SK-N-SH (cell line): ENCODE data around the gene DHRS1. TPM values are rescaled to one million over a fixed set of nuclear protein-coding genes. Genes with fewer than 3 reads are reported as not detected.

Experiments used
- CTCF ChIA-PET: fragments of 300-600, 350-600 bp; formaldehyde crosslinking; extraction: SDS; loops from one replicate; lab custom pipeline; 2021; lab: Yijun Ruan, JAX
- POLR2A ChIA-PET: fragments of 350-600 bp; sonication (Branson Sonifier 250); formaldehyde crosslinking; extraction: SDS; loops from one replicate; lab custom pipeline; 2020; ENCODE audit warnings: antibody characterized with exemption, inconsistent platforms; lab: Yijun Ruan, JAX
- DNase-seq: peaks from one replicate; pipeline ENCODE4 v3.0.0; 2012
- H2AFZ ChIP-seq: fragments of 200-600 bp; sonication (generic); 2 replicates; pipeline ENCODE4 v1.8.1; 2016; ENCODE audit warnings: antibody characterized with exemption, mild to moderate bottlenecking, low read depth
- H3F3A ChIP-seq: fragments of 200-600 bp; sonication (generic); replicated peaks from 2 replicates; pipeline ENCODE3; 2016; ENCODE audit warnings: antibody characterized with exemption, mild to moderate bottlenecking; ENCODE audit not compliant: insufficient read depth
- H3K27ac ChIP-seq, 2 experiments: fragments of 200-500 bp in 1 of 2; fragments of 200-600 bp in 1 of 2; sonication (Bioruptor generic) in 1 of 2; sonication (generic), shearing (Covaris generic) in 1 of 2; 2 replicates each; pipeline versions ENCODE4 v1.5.1 to v1.6.1; 2014 to 2016; ENCODE audit warnings: low read depth in 2 of 2, inconsistent platforms in 1 of 2, low read length in 1 of 2, mild to moderate bottlenecking in 1 of 2, mixed read lengths in 1 of 2
- H3K27me3 ChIP-seq: fragments of 200-600 bp; sonication (generic), shearing (Covaris generic); 2 replicates; pipeline ENCODE4 v1.6.1; 2016; ENCODE audit warnings: mixed run types; ENCODE audit not compliant: insufficient read depth
- H3K36me3 ChIP-seq, 2 experiments: fragments of 200-500 bp in 1 of 2; fragments of 200-600 bp in 1 of 2; sonication (Bioruptor generic) in 1 of 2; sonication (generic) in 1 of 2; replicated peaks in 1 of 2; 2 replicates each; pipeline versions ENCODE3 to v1.5.1; 2014 to 2016; ENCODE audit warnings: low read length in 1 of 2, mild to moderate bottlenecking in 1 of 2; ENCODE audit not compliant: insufficient read depth in 2 of 2, control insufficient read depth in 1 of 2
- H3K4me1 ChIP-seq, 2 experiments: fragments of 200-500 bp in 1 of 2; fragments of 200-600 bp in 1 of 2; sonication (Bioruptor generic) in 1 of 2; sonication (generic), shearing (Covaris generic) in 1 of 2; 2 replicates each; pipeline versions ENCODE4 v1.5.1 to v1.6.1; 2014 to 2016; ENCODE audit warnings: low read depth in 1 of 2, low read length in 1 of 2, mixed run types in 1 of 2; ENCODE audit not compliant: insufficient read depth in 2 of 2, control insufficient read depth in 1 of 2
- H3K4me2 ChIP-seq: fragments of 200-600 bp; sonication (generic), shearing (Covaris generic); 2 replicates; pipeline ENCODE4 v1.6.1; 2017; ENCODE audit warnings: mixed run types
- H3K4me3 ChIP-seq, 2 experiments: fragments of 200-500 bp in 1 of 2; fragments of 200-600 bp in 1 of 2; sonication (Bioruptor generic) in 1 of 2; sonication (generic), shearing (Covaris generic) in 1 of 2; 2 replicates each; pipeline versions ENCODE4 v1.5.1 to v1.8.1; 2014 to 2016; ENCODE audit warnings: low read depth in 2 of 2, inconsistent platforms in 1 of 2, low read length in 1 of 2, mild to moderate bottlenecking in 1 of 2, mixed read lengths in 1 of 2, moderate library complexity in 1 of 2
- H3K79me2 ChIP-seq: fragments of 200-600 bp; sonication (generic); 2 replicates; pipeline ENCODE4 v1.8.1; 2017; ENCODE audit warnings: mild to moderate bottlenecking; ENCODE audit not compliant: insufficient read depth
- H3K9ac ChIP-seq: fragments of 200-600 bp; sonication (generic); 2 replicates; pipeline ENCODE4 v1.6.1; 2017; ENCODE audit warnings: mixed run types
- H3K9me2 ChIP-seq: fragments of 200-600 bp; sonication (generic); 2 replicates; pipeline ENCODE4 v1.6.1; 2017; ENCODE audit warnings: mixed run types
- H3K9me3 ChIP-seq: fragments of 200-600 bp; sonication (generic); 2 replicates; pipeline ENCODE4 v1.6.1; 2017; ENCODE audit warnings: mixed run types, mild to moderate bottlenecking, moderate library complexity
- H4K20me1 ChIP-seq: fragments of 200-600 bp; sonication (generic); 2 replicates; pipeline ENCODE4 v1.6.1; 2017; ENCODE audit warnings: mild to moderate bottlenecking, mixed run types; ENCODE audit not compliant: insufficient read depth
- EP300 ChIP-seq, 2 experiments: IDR thresholded peaks; 2 replicates each; pipeline versions ENCODE4 v1.4.0 to v1.6.1; 2012; ENCODE audit warnings: borderline replicate concordance in 1 of 2, low read depth in 1 of 2, low read length in 1 of 2
- FOXJ3 ChIP-seq: sonication (generic); formaldehyde crosslinking; IDR thresholded peaks from 2 replicates; pipeline ENCODE4 v1.5.1; 2020; ENCODE audit warnings: mild to moderate bottlenecking, missing genetic modification reagents
- GABPA ChIP-seq: IDR thresholded peaks from 2 replicates; pipeline ENCODE4 v1.4.0; 2012; ENCODE audit warnings: low read depth, mild to moderate bottlenecking
- GATA2 ChIP-seq: sonication (generic); formaldehyde crosslinking; IDR thresholded peaks from 2 replicates; pipeline ENCODE4 v1.5.0; 2020; ENCODE audit warnings: mild to moderate bottlenecking, missing genetic modification reagents
- MXI1 ChIP-seq: IDR thresholded peaks from 2 replicates; pipeline ENCODE4 v1.6.1; 2012; ENCODE audit warnings: mild to moderate bottlenecking, low read depth, low read length, improper control_type of control experiment
- POLR2AphosphoS5 ChIP-seq: IDR thresholded peaks from 2 replicates; pipeline ENCODE4 v1.6.1; 2012; ENCODE audit warnings: low read depth, low read length
- RAD21 ChIP-seq: IDR thresholded peaks from 2 replicates; pipeline ENCODE4 v1.6.1; 2012; ENCODE audit warnings: mild to moderate bottlenecking, low read length
- SIN3A ChIP-seq: IDR thresholded peaks from 2 replicates; pipeline ENCODE4 v1.6.1; 2012; ENCODE audit warnings: low read depth, mild to moderate bottlenecking, low read length, moderate library complexity, borderline replicate concordance
- TCF12 ChIP-seq: IDR thresholded peaks from 2 replicates; pipeline ENCODE4 v1.4.0; 2012
- WGBS: methylation state at CpG from one replicate; pipeline ENCODE4 v1.1.6; 2017; ENCODE audit warnings: low lambda C conversion rate; 5-methylcytosine and 5-hydroxymethylcytosine counted together
- polyA plus RNA-seq, 3 experiments: library from polyadenylated mRNA; depleted of rRNA; stranded (reverse); fragments of >200 nt; gene quantifications; 2 replicates each; pipeline ENCODE4 v1.2.3, GENCODE V29; 2012
- TF ChIP-seq, protein P1 (sequence below): fragments of 200-600 bp; sonication (generic); IDR thresholded peaks from 2 replicates; pipeline ENCODE4 v1.6.1; 2017; ENCODE audit warnings: antibody characterized with exemption, mild to moderate bottlenecking, moderate library complexity
- TF ChIP-seq, protein P2 (sequence below): IDR thresholded peaks from 2 replicates; pipeline ENCODE4; 2012
- TF ChIP-seq, protein P3 (sequence below): IDR thresholded peaks from 2 replicates; pipeline ENCODE4 v1.6.1; 2012; ENCODE audit warnings: mild to moderate bottlenecking, low read depth, low read length, moderate library complexity

DHRS1 gene
- polyA plus RNA-seq, 1 of the 3 experiments (the other 2 are of a cell fraction) = 65.4 TPM

DNA sequence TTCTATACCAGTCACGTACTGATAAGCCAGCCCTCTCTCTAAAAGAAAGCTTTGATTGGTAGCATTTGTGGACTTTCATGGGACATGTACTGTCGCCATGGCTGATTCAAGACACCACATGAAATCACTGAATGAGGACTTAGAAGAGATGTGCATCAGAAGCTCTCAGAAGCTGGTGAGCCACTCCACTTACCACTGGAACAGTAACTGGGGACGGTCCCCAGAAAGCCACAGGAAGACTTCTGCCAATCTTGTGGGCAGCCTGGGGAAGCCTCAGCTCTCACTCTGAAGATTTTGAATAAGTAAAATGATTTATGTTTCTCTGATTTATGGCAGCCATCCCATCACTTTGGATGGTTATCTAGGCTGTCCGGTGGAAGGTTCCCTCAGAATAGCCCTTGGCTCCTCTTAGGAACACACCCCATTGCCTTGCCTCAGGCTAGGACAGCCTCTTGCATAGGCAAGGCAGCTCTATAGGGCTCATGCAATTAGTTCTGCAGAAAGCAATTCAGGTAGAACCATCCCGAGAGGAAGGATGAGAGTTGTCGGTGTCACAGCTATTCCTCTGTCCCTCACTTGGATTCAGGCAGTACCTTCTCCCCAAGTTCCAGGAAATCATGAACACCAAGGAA is 9.8 kb downstream of the DHRS1 start:
- no peak for TF ChIP-seq RAD21
- TF ChIP-seq, protein P1, sequence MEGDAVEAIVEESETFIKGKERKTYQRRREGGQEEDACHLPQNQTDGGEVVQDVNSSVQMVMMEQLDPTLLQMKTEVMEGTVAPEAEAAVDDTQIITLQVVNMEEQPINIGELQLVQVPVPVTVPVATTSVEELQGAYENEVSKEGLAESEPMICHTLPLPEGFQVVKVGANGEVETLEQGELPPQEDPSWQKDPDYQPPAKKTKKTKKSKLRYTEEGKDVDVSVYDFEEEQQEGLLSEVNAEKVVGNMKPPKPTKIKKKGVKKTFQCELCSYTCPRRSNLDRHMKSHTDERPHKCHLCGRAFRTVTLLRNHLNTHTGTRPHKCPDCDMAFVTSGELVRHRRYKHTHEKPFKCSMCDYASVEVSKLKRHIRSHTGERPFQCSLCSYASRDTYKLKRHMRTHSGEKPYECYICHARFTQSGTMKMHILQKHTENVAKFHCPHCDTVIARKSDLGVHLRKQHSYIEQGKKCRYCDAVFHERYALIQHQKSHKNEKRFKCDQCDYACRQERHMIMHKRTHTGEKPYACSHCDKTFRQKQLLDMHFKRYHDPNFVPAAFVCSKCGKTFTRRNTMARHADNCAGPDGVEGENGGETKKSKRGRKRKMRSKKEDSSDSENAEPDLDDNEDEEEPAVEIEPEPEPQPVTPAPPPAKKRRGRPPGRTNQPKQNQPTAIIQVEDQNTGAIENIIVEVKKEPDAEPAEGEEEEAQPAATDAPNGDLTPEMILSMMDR = no peak
- TF ChIP-seq POLR2AphosphoS5 = no peak
- TF ChIP-seq TCF12 = no peak
- TF ChIP-seq SIN3A = no peak
- TF ChIP-seq EP300 (IDR thresholded peaks at IDR 0.05; ENCODE audit: borderline replicate concordance in 1 of 2, low read depth in 1 of 2, low read length in 1 of 2) = no peak
- TF ChIP-seq, protein P2, sequence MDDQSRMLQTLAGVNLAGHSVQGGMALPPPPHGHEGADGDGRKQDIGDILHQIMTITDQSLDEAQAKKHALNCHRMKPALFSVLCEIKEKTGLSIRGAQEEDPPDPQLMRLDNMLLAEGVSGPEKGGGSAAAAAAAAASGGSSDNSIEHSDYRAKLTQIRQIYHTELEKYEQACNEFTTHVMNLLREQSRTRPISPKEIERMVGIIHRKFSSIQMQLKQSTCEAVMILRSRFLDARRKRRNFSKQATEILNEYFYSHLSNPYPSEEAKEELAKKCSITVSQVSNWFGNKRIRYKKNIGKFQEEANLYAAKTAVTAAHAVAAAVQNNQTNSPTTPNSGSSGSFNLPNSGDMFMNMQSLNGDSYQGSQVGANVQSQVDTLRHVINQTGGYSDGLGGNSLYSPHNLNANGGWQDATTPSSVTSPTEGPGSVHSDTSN = no peak
- no peak for TF ChIP-seq MXI1
- TF ChIP-seq GABPA = no peak
- TF ChIP-seq, protein P3, sequence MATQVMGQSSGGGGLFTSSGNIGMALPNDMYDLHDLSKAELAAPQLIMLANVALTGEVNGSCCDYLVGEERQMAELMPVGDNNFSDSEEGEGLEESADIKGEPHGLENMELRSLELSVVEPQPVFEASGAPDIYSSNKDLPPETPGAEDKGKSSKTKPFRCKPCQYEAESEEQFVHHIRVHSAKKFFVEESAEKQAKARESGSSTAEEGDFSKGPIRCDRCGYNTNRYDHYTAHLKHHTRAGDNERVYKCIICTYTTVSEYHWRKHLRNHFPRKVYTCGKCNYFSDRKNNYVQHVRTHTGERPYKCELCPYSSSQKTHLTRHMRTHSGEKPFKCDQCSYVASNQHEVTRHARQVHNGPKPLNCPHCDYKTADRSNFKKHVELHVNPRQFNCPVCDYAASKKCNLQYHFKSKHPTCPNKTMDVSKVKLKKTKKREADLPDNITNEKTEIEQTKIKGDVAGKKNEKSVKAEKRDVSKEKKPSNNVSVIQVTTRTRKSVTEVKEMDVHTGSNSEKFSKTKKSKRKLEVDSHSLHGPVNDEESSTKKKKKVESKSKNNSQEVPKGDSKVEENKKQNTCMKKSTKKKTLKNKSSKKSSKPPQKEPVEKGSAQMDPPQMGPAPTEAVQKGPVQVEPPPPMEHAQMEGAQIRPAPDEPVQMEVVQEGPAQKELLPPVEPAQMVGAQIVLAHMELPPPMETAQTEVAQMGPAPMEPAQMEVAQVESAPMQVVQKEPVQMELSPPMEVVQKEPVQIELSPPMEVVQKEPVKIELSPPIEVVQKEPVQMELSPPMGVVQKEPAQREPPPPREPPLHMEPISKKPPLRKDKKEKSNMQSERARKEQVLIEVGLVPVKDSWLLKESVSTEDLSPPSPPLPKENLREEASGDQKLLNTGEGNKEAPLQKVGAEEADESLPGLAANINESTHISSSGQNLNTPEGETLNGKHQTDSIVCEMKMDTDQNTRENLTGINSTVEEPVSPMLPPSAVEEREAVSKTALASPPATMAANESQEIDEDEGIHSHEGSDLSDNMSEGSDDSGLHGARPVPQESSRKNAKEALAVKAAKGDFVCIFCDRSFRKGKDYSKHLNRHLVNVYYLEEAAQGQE = no peak
- no peak for TF ChIP-seq GATA2 (CRISPR knock-in tag)
- no peak for TF ChIP-seq FOXJ3 (CRISPR knock-in tag)
- H3K4me3 ChIP-seq = no peak overlapping the region
- CTCF ChIA-PET = interaction anchor here (1.0 to 6.2 kb wide), 4 partner anchors 9 to 46 kb away, joined by 4 to 43 read pairs (median 20); partner anchors contain the start of genes CIDEB and TINF2
- no peak overlapping the region for H3K4me2 ChIP-seq
- H3F3A ChIP-seq = no peaks in the 10 kb centered on the region
- H3K9me3 ChIP-seq = no peaks in the 10 kb centered on the region
- H3K9me2 ChIP-seq = no peaks in the 10 kb centered on the region
- peaks cover 3 to 32% of the 10 kb centered on the region in 2 experiments for H3K36me3 ChIP-seq
- WGBS = 77% methylated on average over 6 of the region's 6 CpGs
- no peaks in the 10 kb centered on the region for H4K20me1 ChIP-seq
- H3K79me2 ChIP-seq = no peaks in the 10 kb centered on the region
- no peaks in the 10 kb centered on the region for H3K27me3 ChIP-seq
- no peaks in the 10 kb centered on the region for H3K4me1 ChIP-seq
- H3K27ac ChIP-seq = no peak overlapping the region
- no peak overlapping the region for H2AFZ ChIP-seq
- DNase-seq = no peak
- H3K9ac ChIP-seq = no peak overlapping the region
- POLR2A ChIA-PET = interaction anchor here (0.5 to 0.6 kb wide), 2 partner anchors 18 to 245 kb away, joined by 3 read pairs; partner anchors contain the start of gene RABGGTA
